Colonic mucosa (tissue), 4 donors: Measurements from ENCODE around the gene TMPRSS12. TPM values are rescaled to one million over a fixed set of nuclear protein-coding genes. Genes with fewer than 3 reads are reported as not detected.
"Not testable (repeated sequence)": the region's sequence is repeated elsewhere in the genome, so short reads cannot be mapped to it uniquely, and the experiment has no call there.

Experiments
- DNase-seq: peaks from one replicate; pipeline ENCODE4 v3.0.0-alpha.2; 2020
- H3K27ac ChIP-seq: fragments of 200-600 bp; one replicate; pipeline ENCODE4 v1.8.0; 2021
- H3K27me3 ChIP-seq: fragments of 200-600 bp; one replicate; pipeline ENCODE4 v1.8.0; 2021
- H3K36me3 ChIP-seq: fragments of 200-600 bp; one replicate; pipeline ENCODE4 v1.8.0; 2021
- H3K4me1 ChIP-seq: fragments of 200-600 bp; one replicate; pipeline ENCODE4 v1.8.0; 2021; ENCODE audit warnings: mild to moderate bottlenecking
- H3K4me3 ChIP-seq: fragments of 200-600 bp; one replicate; pipeline ENCODE4 v1.8.0; 2021
- H3K9ac ChIP-seq, 2 donors: one replicate each; pipeline ENCODE4 v1.7.0; 2013; ENCODE audit warnings: control low read depth in 2 of 2, low read depth in 2 of 2, low read length in 2 of 2
- H3K9me3 ChIP-seq: fragments of 200-600 bp; one replicate; pipeline ENCODE4 v1.8.0; 2021
- CTCF ChIP-seq: fragments of 200-600 bp; IDR thresholded peaks from one replicate; pipeline ENCODE4 v1.8.0; 2022; ENCODE audit warnings: antibody characterized with exemption, mild to moderate bottlenecking
- intact Hi-C: fragments of 100-400 bp; cut with DNase I; formaldehyde crosslinking; loops from one replicate; pipeline ENCODE4 v1.14.1; 2022
- total RNA-seq, 2 donors: library from RNA; stranded (reverse); fragmentation: NEBNext Ultra II Directional in 1 of 2; extraction: Animal tissue kit (Norgen Biotek cat#: 25700) in 1 of 2; gene quantifications; one replicate each; pipeline ENCODE4 v1.2.1, GENCODE V29; 2021
- donor health status: healthy.
- donor health status: DM: no; HTN: no; CAD: no.
- donor health status: DM: no; HTN: no; CAD: no.

The TMPRSS12 gene
- total RNA-seq, 2 donors from 2014 or later: not detected

DNA sequence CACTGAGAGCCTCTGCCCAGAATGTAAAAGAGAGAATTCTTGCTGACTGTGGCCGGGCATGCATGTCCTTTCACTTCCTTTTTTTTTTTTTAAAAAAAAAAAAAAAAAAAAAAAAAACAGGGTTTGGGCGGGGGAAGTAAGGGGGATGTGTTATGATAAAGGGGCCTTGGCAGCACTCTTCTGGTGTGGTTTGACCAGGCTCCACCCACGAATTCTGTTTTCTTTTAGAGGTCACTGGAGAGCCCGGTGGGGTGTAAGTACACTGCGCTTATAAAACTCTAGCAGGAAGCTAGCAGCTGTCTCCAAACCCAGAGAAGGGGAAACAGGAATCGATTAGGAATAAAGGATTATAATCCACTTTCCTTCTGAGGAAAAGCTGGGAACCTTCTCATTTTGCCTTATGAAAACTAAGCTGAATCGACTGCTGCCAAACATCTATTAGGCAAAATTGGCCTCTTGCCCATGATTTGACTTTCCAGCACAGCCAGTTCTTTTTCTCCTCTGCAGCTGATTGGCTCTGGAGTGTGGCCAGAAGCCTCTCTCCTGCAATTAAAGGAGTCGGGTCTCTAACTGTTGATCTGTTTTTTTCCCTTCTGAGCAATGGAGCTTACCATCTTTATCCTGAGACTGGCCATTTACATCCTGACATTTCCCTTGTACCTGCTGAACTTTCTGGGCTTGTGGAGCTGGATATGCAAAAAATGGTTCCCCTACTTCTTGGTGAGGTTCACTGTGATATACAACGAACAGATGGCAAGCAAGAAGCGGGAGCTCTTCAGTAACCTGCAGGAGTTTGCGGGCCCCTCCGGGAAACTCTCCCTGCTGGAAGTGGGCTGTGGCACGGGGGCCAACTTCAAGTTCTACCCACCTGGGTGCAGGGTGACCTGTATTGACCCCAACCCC, 82.0 kb downstream of the TMPRSS12 start:
- H3K4me1 ChIP-seq: peaks cover 7% of the 10 kb centered on the region
- intact Hi-C loops: loop anchor here (5.0 kb wide), 1 partner anchor 63 kb away; no protein-coding TSS in a partner anchor
- peak overlapping the region; percentile 92 for H3K27ac ChIP-seq

GRCh38 chr12:50925342-50925651, 82.6 kb downstream of the TMPRSS12 start:
- Histone ChIP-seq H3K27me3 (no peaks in the 10 kb centered on the region), H3K27ac (peak overlapping the region; percentile 92), H3K4me3 (peak overlapping the region; percentile 56), H3K9me3 (no peaks in the 10 kb centered on the region), H3K9ac (peak overlapping the region; percentile 65 to 98), H3K4me1 (peaks cover 7% of the 10 kb centered on the region), H3K36me3 (no peaks in the 10 kb centered on the region)
- peak; percentile 45 for DNase-seq
- no peak for TF ChIP-seq CTCF
- intact Hi-C loops: no loop called here

More for the DNA sequence above, 82.0 kb downstream of the TMPRSS12 start:
- Histone ChIP-seq H3K4me3 (peak overlapping the region; percentile 56), H3K36me3 (no peaks in the 10 kb centered on the region), H3K9me3 (no peaks in the 10 kb centered on the region), H3K9ac (peak overlapping the region; percentile 65 to 98), H3K27me3 (no peaks in the 10 kb centered on the region)
- peak; percentile 97 for DNase-seq
- TF ChIP-seq CTCF: no peak

DNA sequence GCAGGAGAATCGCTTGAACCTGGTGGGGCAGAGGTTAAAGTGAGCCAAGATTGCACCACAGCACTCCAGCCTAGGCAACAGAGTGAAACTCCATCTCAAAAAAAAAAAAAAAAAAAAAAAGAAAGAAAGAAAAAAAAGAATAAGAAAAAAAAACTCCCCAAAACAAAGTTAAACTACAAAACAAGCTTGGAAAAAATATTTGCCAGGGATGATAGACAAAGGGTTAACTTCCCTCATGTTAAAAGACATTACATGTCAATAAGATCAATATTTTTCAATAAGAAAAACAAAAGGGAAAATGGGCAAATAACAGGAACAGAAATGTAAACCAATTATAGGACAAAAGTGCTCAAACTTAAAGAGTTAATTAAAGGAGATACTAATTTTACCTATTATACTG, 83.2 kb downstream of the TMPRSS12 start:
- intact Hi-C loops: no loop called here
- no peaks in the 10 kb centered on the region for H3K36me3 ChIP-seq
- H3K27ac ChIP-seq: peak overlapping the region; percentile 92
- no peaks in the 10 kb centered on the region for H3K9me3 ChIP-seq
- H3K9ac ChIP-seq: peak overlapping the region; percentile 65 to 98
- no peak for DNase-seq
- no peak for TF ChIP-seq CTCF
- H3K4me1 ChIP-seq: peaks cover 7% of the 10 kb centered on the region
- peak overlapping the region; percentile 56 for H3K4me3 ChIP-seq
- no peaks in the 10 kb centered on the region for H3K27me3 ChIP-seq

DNA sequence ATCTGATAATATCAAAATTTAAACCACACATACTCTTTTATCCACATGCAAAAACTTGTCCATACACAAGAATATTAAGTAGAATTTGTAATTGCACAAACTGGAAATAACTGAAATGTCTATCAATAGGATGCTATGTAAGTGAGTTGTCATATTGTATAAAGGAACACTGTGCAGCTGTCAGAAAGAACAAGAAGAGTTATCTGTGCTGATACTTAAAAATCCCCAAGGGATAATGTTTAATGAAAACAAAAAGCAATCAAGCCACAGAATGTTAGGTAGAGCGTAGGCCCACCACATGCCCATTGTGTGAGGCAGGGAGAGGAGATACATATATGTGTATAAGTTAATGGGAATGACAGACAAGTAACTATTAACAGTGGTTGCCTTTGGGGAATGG, 83.7 kb downstream of the TMPRSS12 start:
- H3K9ac ChIP-seq: peak overlapping the region; percentile 51 to 66
- intact Hi-C loops: no loop called here

DNA sequence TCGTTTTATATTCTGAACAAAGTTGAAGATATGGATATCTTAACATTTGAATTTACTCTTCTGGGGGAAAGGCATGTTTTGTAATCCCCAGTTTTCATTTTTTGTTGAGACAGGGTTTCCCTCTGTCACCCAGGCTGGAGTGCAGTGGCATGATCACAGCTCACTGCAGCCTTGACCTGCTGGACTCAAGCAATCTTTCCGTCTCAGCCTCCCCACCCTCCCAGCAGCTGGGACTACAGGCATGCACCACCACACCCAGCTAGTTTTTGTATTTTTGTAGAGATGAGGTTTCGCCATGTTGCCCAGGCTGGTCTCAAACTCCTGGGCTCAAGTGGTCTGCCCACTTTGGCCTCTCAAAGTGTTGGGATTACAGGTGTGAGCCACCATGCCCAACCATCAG, 84.2 kb downstream of the TMPRSS12 start:
- H3K4me3 ChIP-seq: peak overlapping the region; percentile 56
- intact Hi-C loops, H3K27me3 ChIP-seq, H3K36me3 ChIP-seq, H3K9me3 ChIP-seq: not testable (repeated sequence)
- H3K9ac ChIP-seq: peak overlapping the region in 1 of 2 donors; percentile 66
- DNase-seq: peak; percentile 83
- peaks cover 12% of the 10 kb centered on the region for H3K4me1 ChIP-seq
- H3K27ac ChIP-seq: peak overlapping the region; percentile 92

More for the DNA sequence above, 83.7 kb downstream of the TMPRSS12 start:
- TF ChIP-seq CTCF: no peak
- DNase-seq: no peak
- Histone ChIP-seq H3K9me3 (no peaks in the 10 kb centered on the region), H3K4me3 (peak overlapping the region; percentile 56), H3K36me3 (no peaks in the 10 kb centered on the region), H3K27ac (peak overlapping the region; percentile 92), H3K27me3 (no peaks in the 10 kb centered on the region), H3K4me1 (peaks cover 12% of the 10 kb centered on the region)

- H3K27me3 ChIP-seq: no peaks in the 10 kb centered on the region
- intact Hi-C loops: no loop called here
- peak overlapping the region in 1 of 2 donors; percentile 66 for H3K9ac ChIP-seq
- no peak for TF ChIP-seq CTCF
- no peaks in the 10 kb centered on the region for H3K36me3 ChIP-seq
- no peaks in the 10 kb centered on the region for H3K9me3 ChIP-seq
- peak overlapping the region; percentile 92 for H3K27ac ChIP-seq
- DNase-seq: no peak
- peaks cover 12% of the 10 kb centered on the region for H3K4me1 ChIP-seq
- H3K4me3 ChIP-seq: peak overlapping the region; percentile 56
These were observed 84.6 kb downstream of the TMPRSS12 start for GRCh38 chr12:50927356-50927755.
